GM08714 (cell line): Measurements from ENCODE around the gene PCDH9.

Experiments
- H3K4me3 ChIP-seq: fragments of 200-500 bp; sonication (Bioruptor generic); 2 replicates; pipeline ENCODE4 v1.5.1; 2014; ENCODE audit warnings: mild to moderate bottlenecking, low read length, inconsistent platforms
- ZNF274 ChIP-seq: IDR thresholded peaks from 2 replicates; pipeline ENCODE4 v1.6.1; 2012; ENCODE audit warnings: mild to moderate bottlenecking, low read depth, low read length

The PCDH9 gene

GRCh38 chr13:66364346-66364745, 865.8 kb downstream of the PCDH9 start:
- TF ChIP-seq ZNF274 = no peak
- H3K4me3 ChIP-seq = no peak overlapping the region

- no peak for TF ChIP-seq ZNF274
- H3K4me3 ChIP-seq = no peak overlapping the region
Measured at GRCh38 chr13:66362485-66362884, 867.7 kb downstream of the PCDH9 start.

GRCh38 chr13:66359910-66360552, 870.1 kb downstream of the PCDH9 start:
- no peak for TF ChIP-seq ZNF274

GRCh38 chr13:66359393-66359792, 870.7 kb downstream of the PCDH9 start:
- no peak overlapping the region for H3K4me3 ChIP-seq
- TF ChIP-seq ZNF274 = no peak

More at GRCh38 chr13:66359910-66360552, 870.1 kb downstream of the PCDH9 start:
- H3K4me3 ChIP-seq = no peak overlapping the region

GRCh38 chr13:66358564-66358963, 871.6 kb downstream of the PCDH9 start:
- TF ChIP-seq ZNF274 = no peak
- no peak overlapping the region for H3K4me3 ChIP-seq

GRCh38 chr13:66357463-66357862, 872.7 kb downstream of the PCDH9 start:
- TF ChIP-seq ZNF274 = no peak
- no peak overlapping the region for H3K4me3 ChIP-seq

- H3K4me3 ChIP-seq = no peak overlapping the region
- TF ChIP-seq ZNF274 = no peak
Measured at GRCh38 chr13:66354879-66355751, 875.0 kb downstream of the PCDH9 start.

GRCh38 chr13:66353664-66354063, 876.5 kb downstream of the PCDH9 start:
- no peak for TF ChIP-seq ZNF274
- no peak overlapping the region for H3K4me3 ChIP-seq

- no peak for TF ChIP-seq ZNF274
- H3K4me3 ChIP-seq = no peak overlapping the region
Measured at GRCh38 chr13:66349966-66350365, 880.2 kb downstream of the PCDH9 start.

GRCh38 chr13:66348745-66349690, 881.1 kb downstream of the PCDH9 start:
- TF ChIP-seq ZNF274 = no peak

GRCh38 chr13:66347486-66348117, 882.5 kb downstream of the PCDH9 start:
- no peak for TF ChIP-seq ZNF274

More at GRCh38 chr13:66348745-66349690, 881.1 kb downstream of the PCDH9 start:
- no peak overlapping the region for H3K4me3 ChIP-seq

GRCh38 chr13:66345971-66346370, 884.2 kb downstream of the PCDH9 start:
- no peak for TF ChIP-seq ZNF274

More at GRCh38 chr13:66347486-66348117, 882.5 kb downstream of the PCDH9 start:
- H3K4me3 ChIP-seq = no peak overlapping the region

GRCh38 chr13:66345518-66345810, 884.7 kb downstream of the PCDH9 start:
- TF ChIP-seq ZNF274 = no peak
- H3K4me3 ChIP-seq = no peak overlapping the region

More at GRCh38 chr13:66345971-66346370, 884.2 kb downstream of the PCDH9 start:
- no peak overlapping the region for H3K4me3 ChIP-seq
